GM19372 (cell line): ENCODE measurements around the gene STH.
"Not testable (repeated sequence)": the region's sequence is repeated elsewhere in the genome, so short reads cannot be mapped to it uniquely, and the experiment has no call there.

ENCODE experiments used
- ATAC-seq: cut with Tn5 transposase; IDR thresholded peaks from one replicate; pipeline ENCODE4 v1.9.1; 2021; ENCODE audit warnings: mild to moderate bottlenecking, low read depth, moderate library complexity; ENCODE audit not compliant: unreplicated experiment

STH gene

GRCh38 chr17:46001390-46002310 lies 2.6 kb downstream of the STH start:
- no peak for ATAC-seq

DNA sequence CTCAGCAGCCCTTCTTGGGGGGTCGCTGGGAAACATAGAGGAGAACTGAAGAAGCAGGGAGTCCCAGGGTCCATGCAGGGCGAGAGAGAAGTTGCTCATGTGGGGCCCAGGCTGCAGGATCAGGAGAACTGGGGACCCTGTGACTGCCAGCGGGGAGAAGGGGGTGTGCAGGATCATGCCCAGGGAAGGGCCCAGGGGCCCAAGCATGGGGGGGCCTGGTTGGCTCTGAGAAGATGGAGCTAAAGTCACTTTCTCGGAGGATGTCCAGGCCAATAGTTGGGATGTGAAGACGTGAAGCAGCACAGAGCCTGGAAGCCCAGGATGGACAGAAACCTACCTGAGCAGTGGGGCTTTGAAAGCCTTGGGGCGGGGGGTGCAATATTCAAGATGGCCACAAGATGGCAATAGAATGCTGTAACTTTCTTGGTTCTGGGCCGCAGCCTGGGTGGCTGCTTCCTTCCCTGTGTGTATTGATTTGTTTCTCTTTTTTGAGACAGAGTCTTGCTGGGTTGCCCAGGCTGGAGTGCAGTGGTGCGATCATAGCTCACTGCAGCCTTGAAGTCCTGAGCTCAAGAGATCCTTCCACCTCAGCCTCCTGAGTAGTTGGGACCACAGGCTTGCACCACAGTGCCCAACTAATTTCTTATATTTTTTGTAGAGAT lies 3.4 kb downstream of the STH start:
- ATAC-seq: no peak

DNA sequence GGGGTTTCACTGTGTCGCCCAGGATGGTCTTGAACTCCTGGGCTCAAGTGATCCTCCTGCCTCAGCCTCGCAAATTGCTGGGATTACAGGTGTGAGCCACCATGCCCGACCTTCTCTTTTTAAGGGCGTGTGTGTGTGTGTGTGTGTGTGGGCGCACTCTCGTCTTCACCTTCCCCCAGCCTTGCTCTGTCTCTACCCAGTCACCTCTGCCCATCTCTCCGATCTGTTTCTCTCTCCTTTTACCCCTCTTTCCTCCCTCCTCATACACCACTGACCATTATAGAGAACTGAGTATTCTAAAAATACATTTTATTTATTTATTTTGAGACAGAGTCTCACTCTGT lies 3.9 kb downstream of the STH start:
- ATAC-seq: no peak

DNA sequence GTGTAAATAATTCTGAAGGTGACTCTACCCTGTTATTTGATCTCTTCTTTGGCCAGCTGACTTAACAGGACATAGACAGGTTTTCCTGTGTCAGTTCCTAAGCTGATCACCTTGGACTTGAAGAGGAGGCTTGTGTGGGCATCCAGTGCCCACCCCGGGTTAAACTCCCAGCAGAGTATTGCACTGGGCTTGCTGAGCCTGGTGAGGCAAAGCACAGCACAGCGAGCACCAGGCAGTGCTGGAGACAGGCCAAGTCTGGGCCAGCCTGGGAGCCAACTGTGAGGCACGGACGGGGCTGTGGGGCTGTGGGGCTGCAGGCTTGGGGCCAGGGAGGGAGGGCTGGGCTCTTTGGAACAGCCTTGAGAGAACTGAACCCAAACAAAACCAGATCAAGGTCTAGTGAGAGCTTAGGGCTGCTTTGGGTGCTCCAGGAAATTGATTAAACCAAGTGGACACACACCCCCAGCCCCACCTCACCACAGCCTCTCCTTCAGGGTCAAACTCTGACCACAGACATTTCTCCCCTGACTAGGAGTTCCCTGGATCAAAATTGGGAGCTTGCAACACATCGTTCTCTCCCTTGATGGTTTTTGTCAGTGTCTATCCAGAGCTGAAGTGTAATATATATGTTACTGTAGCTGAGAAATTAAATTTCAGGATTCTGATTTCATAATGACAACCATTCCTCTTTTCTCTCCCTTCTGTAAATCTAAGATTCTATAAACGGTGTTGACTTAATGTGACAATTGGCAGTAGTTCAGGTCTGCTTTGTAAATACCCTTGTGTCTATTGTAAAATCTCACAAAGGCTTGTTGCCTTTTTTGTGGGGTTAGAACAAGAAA lies 5.1 kb downstream of the STH start:
- no peak for ATAC-seq

- ATAC-seq: not testable (repeated sequence)
Observed at GRCh38 chr17:46006082-46006481, 7.0 kb downstream of the STH start.

GRCh38 chr17:46007461-46007965 lies 8.5 kb downstream of the STH start:
- no peak for ATAC-seq

GRCh38 chr17:46008591-46008990 lies 9.5 kb downstream of the STH start:
- no peak for ATAC-seq

DNA sequence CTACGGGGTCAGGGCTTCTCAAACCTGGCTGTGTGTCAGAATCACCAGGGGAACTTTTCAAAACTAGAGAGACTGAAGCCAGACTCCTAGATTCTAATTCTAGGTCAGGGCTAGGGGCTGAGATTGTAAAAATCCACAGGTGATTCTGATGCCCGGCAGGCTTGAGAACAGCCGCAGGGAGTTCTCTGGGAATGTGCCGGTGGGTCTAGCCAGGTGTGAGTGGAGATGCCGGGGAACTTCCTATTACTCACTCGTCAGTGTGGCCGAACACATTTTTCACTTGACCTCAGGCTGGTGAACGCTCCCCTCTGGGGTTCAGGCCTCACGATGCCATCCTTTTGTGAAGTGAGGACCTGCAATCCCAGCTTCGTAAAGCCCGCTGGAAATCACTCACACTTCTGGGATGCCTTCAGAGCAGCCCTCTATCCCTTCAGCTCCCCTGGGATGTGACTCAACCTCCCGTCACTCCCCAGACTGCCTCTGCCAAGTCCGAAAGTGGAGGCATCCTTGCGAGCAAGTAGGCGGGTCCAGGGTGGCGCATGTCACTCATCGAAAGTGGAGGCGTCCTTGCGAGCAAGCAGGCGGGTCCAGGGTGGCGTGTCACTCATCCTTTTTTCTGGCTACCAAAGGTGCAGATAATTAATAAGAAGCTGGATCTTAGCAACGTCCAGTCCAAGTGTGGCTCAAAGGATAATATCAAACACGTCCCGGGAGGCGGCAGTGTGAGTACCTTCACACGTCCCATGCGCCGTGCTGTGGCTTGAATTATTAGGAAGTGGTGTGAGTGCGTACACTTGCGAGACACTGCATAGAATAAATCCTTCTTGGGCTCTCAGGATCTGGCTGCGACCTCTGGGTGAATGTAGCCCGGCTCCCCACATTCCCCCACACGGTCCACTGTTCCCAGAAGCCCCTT lies 10.9 kb downstream of the STH start:
- ATAC-seq: no peak

DNA sequence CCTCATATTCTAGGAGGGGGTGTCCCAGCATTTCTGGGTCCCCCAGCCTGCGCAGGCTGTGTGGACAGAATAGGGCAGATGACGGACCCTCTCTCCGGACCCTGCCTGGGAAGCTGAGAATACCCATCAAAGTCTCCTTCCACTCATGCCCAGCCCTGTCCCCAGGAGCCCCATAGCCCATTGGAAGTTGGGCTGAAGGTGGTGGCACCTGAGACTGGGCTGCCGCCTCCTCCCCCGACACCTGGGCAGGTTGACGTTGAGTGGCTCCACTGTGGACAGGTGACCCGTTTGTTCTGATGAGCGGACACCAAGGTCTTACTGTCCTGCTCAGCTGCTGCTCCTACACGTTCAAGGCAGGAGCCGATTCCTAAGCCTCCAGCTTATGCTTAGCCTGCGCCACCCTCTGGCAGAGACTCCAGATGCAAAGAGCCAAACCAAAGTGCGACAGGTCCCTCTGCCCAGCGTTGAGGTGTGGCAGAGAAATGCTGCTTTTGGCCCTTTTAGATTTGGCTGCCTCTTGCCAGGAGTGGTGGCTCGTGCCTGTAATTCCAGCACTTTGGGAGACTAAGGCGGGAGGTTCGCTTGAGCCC lies 11.6 kb downstream of the STH start:
- no peak for ATAC-seq

DNA sequence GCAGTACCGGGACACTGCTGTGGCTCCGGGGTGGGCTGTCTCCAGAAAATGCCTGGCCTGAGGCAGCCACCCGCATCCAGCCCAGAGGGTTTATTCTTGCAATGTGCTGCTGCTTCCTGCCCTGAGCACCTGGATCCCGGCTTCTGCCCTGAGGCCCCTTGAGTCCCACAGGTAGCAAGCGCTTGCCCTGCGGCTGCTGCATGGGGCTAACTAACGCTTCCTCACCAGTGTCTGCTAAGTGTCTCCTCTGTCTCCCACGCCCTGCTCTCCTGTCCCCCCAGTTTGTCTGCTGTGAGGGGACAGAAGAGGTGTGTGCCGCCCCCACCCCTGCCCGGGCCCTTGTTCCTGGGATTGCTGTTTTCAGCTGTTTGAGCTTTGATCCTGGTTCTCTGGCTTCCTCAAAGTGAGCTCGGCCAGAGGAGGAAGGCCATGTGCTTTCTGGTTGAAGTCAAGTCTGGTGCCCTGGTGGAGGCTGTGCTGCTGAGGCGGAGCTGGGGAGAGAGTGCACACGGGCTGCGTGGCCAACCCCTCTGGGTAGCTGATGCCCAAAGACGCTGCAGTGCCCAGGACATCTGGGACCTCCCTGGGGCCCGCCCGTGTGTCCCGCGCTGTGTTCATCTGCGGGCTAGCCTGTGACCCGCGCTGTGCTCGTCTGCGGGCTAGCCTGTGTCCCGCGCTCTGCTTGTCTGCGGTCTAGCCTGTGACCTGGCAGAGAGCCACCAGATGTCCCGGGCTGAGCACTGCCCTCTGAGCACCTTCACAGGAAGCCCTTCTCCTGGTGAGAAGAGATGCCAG lies 12.9 kb downstream of the STH start:
- no peak for ATAC-seq

- ATAC-seq: no peak
Observed at GRCh38 chr17:46012506-46013079, 13.5 kb downstream of the STH start.

- ATAC-seq: no peak
Observed at GRCh38 chr17:46013127-46013501, 14.1 kb downstream of the STH start.

- ATAC-seq: no peak
Observed at GRCh38 chr17:46013502-46014165, 14.6 kb downstream of the STH start.

DNA sequence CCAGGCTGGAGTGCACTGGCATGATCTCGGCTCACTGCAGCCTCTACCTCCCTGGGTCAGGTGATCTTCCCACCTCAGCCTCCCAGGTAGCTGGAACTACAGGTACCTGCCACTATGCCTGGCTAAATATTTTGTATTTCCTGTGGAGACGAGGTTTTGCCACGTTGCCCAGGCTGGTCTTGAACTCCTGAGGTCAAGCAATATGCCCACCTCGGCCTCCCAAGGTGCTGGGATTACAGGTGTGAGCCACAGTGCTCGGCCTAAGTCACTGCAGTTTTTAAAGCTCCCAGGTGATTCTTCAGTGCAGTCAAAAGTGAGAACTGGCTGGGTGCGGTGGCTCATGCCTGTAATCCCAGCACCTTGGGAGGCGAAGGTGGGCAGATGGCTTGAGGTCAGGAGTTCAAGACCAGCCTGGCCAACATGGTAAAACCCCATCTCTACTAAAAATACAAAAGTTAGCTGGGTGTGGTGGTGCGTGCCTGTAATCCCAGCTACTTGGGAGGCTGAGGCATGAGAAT lies 20.4 kb downstream of the STH start:
- ATAC-seq: not testable (repeated sequence)

DNA sequence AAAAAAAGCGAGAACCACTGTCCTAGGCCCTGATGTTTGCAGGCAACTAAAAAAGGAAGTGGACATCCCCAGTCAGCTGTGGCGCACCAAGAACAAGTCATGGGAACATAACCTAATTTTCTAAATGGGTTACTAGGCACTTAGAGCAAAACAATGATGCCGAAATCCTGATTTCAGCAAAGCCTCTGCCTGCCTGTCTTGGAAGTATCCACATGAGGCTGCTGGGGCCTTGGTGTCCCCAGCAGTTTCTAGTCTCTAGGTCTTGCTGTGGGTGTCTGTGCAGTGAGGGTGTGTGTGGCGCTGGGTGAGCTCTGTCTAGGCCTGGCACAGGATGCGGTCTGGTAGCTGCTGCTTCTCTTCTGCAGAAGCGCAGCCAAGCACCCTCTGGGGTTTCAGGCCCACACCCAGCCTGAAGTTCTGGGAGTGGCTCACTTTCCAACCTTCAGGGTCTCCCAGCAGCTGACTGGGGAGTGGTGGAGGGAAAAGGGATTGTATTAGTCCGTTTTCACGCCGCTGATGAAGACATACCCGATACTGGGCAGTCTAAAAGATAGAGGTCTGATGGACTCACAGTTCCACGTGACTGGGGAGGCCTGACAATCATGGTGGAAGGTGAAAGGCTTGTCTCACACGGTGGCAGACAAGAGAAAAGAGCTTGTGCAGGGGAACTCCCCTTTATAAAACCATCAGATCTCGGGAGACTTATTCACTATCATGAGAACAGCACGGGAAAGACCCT lies 21.1 kb downstream of the STH start:
- no peak for ATAC-seq

- ATAC-seq: no peak
Observed at GRCh38 chr17:46020998-46021397, 21.9 kb downstream of the STH start.

GRCh38 chr17:46023366-46023765 lies 24.3 kb downstream of the STH start:
- ATAC-seq: not testable (repeated sequence)
